HG02938 (cell line): ENCODE results near the gene NDUFA7.
"Not testable (repeated sequence)": the region's sequence is repeated elsewhere in the genome, so short reads cannot be mapped to it uniquely, and the experiment has no call there.

ENCODE experiments used
- ATAC-seq: cut with Tn5 transposase; IDR thresholded peaks from one replicate; pipeline ENCODE4 v1.9.1; 2021; ENCODE audit warnings: mild to moderate bottlenecking, moderate library complexity; ENCODE audit not compliant: unreplicated experiment

Gene NDUFA7

DNA sequence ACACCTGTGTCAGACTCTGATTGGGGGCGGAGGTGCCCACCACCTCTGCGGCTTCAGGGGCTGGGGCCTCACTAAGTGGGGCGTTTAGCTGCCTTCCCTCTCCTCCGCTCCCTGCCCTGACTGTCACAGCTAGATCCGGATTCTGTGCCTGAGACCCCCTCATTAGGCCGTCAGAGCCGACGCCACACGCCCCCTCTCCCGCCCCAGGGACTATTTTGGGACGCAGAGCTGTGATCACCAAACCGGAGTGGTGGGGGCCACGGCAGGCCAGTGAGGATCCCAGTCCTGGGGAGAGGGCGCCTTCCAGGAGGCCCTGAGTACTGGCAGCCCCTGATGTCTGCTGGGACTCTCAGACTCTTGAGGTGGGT lies 21.1 kb upstream of the NDUFA7 start:
- no peak for ATAC-seq

DNA sequence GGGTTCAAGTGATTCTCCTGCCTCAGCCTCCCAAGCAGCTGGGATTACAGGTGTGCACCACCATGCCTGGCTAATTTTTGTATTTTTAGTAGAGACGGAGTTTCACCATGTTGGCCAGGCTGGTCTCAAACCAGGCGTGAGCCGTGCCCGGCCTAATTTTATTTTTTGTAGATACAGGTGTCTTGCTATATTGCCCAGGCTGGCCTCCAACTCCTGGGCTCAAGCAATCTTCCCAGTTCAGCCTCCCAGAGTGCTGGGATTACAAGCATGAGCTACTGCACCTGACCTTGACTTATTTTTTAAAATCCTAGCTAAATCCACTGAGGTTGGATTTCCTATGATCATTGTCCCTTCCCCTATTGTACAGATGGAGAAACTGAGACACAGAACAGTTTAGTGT lies 20.3 kb upstream of the NDUFA7 start:
- ATAC-seq: not testable (repeated sequence)

DNA sequence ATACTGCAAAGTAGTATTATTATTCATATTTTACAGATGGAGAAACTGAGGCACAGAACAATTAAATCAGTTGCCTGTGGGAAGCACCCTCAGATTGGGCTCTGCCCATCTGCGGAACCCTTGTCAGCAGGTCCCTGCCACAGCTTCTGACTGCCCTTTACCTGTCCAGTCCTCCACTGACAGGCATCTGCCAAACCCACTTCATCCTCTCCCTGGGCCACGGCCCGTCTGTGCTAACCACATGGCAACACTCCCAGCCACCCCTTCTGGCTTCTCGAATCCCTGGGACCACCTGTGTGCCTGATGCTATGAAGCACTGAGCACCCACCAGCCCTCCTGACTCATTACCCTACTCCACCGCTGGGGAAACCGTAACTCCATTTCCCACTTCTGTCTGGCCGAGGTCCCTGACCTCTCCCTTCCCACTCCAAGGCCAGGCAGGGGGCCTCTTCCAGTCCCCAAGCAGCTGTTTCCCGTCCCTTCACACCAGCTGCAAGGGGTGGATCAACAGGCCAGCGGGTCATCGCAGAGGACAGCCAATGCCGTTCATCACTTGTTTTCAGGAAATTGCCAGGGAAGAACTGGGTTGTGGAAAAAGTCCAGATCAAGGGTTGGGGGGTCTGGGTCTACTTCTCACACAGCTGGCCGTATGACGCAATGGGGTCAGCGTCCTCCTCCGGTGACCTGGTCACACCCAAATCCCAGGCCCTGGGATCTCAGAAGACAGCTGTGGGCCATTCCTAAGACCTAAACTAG lies 19.3 kb upstream of the NDUFA7 start:
- no peak for ATAC-seq

DNA sequence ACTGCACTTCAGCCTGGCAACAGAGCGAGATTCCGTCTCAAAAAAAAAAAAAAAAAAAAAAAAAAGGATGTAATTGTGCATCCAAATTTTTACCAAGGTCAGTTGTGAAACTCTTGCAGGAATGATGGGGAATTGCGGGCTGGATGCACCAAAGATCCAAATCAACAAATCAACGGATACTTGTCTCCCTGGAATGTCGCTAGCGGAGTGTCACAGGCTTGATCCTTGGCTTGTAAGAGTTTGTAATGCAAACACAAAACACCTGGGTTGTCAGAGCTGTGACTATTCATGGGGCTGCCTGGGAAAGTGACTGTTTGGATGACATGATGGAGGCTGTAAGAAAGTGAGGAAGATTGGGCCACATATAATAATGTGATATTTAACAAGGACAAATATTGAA lies 17.7 kb upstream of the NDUFA7 start:
- ATAC-seq: no peak

DNA sequence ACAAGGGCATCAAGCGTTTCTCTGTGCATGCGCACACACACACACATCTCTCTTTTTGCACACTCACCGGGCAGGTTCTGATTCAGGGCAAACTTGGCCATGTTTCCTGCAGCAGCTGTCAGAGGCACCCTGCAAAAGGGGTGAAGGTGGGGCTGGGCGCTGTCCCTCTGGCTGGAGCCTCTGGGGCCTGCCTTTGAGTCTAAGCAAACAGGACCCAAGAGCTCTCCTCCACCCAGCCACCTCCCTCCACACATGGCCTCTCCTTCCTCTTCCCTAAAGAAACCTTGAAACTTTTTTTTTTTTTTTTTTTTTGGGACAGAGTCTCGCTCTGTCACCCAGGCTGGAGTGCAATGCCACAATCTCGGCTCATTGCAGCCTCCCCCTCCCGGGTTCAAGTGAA lies 16.6 kb upstream of the NDUFA7 start:
- ATAC-seq: no peak

DNA sequence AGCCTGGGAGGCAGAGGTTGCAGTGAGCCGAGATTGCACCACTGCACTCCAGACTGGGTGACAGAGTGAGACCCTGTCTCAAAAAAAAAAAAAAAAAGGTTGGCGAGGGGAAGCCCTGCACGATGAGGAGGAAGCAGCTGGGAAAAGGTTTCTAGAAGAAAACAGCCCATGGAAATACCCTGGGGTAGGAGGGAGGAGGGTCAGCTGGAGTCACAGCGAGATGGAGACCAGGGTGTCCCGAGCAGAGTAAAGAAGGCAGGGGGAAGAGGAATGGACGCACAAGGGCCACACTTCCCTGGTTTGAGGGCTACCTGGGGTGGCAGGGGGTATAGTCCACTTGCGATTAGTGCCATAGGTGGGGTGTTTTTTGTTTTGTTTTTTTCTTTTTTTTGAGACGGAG lies 15.5 kb upstream of the NDUFA7 start:
- ATAC-seq: no peak

DNA sequence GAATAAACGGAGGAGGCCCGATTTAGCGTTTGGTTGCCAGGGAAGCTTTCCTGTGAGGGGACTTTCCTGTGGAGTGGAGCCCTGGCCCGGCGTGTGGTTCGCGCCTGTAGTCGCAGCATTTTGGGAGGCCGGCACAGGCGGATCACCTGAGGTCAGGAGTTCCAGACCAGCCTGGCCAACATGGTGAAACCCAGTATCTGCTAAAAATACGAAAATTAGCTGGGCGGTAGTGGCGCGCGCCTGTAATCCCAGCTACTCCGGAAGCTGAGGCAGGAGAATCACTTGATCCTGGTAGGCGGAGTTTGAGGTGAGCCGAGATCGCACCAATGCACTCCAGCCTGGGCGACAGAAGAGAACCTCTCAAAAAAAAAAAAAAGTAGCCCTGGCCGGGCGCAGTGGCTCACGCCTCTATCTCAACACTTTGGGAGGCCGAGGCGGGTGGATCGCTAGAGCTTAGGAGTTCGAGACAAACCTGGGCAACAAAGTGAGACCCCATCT lies 14.9 kb upstream of the NDUFA7 start:
- no peak for ATAC-seq

DNA sequence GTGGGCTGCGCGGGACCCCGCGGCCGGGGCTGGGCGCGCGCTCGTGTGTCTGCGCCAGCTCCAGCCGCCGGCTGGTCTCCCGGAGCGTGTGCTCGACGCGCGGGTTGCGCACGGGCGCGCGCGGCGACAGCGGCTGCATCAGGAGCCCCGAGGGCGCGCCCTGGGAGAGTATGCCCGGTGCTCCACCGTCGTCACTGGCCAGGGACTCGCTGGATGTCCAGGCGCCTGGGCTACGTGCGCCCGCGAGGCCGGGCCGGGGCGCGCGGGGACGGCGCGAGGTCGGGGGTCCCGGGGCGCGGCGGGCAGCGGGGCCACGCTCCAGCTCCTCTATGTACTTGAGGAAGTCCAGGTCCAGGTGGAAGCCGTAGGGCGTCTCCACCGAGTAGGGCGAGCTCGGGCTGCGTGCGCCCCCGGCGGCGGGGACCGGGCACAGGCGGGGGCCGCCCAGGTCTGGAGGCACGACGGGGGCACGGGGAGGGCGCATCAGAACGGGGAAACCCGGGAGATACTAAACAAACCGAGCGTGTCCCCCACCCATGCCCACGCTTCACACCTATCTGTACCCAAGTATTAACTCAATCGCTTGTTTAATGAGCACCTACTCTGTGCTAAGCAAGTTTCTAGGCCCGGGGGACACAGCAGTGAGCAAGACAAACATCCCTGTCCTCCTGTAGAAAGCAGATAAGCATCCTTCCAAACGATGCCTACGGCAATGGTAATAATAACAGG lies 14.3 kb upstream of the NDUFA7 start:
- ATAC-seq: no peak

DNA sequence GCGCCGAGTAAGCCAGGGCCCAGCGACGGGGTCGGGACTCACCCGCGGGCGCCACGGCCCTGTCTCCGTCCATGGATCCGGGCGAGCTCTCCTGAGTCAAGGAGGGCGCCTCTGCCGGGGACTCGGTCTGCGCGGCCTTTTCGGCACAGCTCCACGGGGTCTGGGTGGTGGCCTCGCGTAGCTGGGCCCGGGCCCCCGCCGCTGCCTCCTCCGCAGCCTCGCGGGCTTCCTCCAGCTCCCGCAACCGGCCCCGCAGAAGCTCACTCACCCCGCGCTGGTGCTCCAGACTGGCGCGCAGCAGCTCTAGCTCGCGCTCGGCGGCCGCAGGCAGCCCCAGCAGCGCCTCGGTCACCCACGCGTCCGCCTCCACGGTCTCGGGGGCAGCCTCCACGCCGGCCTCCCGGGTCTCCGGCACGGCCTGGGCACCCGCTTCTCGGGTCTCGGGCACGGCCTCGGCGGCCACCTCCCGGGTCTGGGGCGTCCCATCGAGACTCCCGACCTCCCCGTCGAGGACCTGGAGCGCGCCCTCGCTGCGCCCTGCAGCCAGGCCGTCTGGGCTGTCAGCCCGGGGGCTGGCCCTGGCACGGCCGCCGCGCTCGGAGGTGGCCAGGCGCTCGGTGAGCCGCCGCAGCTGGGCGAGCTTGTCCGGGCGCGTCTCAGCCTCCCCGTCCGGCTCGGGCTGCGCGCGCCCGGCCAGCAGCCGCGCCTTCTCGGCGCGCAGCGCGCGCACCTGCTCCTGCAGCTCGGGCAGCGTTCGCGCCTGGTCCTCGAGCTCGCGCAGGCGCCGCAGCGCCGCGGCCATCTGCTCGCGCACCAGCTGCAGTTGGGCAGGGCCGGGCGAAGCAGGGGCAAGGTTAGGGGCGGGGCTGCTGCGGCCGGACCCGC lies 13.5 kb upstream of the NDUFA7 start:
- no peak for ATAC-seq

DNA sequence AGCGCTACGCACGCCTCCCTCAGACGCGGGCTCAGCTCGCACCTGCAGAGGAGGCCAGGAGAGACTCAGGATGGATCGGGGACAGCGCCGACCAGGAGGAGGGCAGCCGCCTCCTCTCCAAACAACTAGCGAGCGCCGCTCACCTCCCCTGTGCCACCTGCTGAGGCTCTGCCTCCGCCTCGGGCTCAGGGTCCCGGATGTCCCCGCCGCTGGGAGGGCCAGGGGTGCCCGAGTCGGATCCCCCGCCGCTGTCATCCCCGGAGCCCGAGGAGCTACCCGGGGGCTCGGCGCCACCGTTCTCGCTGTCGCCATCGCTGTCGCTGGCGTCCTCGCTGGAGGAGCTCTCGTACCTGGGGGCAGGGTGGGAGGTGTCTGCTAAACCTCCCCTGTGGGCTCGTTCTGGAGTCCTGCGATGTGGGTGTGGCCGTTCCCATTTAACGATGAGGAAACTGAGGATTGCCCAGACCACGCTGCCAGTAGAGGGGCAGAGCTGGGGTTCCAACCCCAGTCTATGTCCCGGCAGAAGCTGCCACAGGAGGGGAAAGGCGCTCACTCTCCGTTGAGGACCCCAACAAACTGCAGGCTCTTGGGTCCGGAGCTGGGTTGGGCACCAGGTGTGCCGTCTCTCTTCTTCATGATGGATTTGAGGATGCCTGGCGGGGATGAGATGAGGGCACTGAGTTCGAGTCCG lies 12.7 kb upstream of the NDUFA7 start:
- no peak for ATAC-seq

DNA sequence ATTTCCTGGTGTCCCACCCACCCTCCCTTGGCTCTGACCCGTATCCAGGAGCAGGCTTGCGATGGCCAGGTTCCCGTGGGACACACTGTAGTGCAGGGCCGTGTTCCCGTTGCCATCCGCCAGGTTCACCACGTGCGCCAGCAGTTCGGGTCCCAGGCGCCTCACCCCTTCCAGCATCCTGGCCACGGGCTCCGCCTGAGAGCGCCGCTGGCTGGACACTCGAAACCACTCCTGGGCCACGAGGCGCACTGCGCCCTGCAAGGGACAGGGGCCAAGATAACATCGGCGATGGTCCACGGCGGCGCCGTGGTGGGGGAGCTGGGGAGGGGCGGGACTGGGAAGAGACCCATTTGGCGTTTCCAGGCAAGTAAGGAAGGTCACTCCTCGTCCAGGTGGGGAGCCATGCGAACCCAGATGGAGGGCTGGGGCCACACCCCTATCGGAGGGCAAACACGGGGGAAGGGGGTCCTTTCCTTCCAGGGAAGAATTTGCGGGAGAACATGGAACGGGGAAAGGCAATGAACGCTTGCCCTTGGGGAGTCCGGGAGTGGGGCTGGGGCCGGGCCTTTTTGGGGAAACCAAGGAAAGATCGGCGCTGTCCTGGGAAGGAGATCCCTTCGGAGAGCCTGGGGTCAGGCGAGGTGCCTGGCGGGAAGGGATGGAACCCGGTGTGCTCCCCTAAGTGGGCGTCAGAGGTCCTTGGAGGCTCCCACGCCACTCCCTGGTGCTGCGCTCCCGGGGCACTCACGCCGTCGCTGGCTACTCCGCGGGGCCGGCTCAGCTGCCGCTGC lies 12.0 kb upstream of the NDUFA7 start:
- ATAC-seq: no peak

DNA sequence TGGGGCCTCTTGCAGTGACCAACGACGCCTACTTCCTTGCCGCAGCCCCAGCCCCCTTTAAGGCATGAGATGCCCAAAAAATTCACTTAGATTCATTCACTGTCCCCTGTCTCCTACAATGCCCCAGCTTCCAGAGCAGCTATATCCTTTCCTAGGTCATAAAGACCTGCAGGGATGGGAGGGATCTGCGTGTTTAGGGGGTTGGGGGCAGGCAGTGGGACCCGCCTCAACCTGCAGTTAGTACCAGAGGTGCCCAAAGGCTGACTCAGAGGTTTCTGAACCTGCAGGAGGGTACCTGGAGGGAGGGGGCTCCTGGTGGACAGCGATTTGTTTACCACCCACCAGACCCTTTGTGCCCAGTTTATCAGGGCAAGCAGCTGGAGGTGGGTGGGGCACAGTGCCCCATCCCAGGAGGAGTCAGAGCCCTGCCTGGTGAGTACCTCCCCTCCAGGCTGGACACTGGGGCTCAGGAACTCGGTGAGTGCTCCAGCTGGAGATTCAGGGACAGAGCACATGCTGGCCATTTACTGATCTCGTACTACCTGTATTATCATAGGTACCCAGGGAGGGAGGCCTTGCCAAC lies 10.2 kb upstream of the NDUFA7 start:
- ATAC-seq: no peak

DNA sequence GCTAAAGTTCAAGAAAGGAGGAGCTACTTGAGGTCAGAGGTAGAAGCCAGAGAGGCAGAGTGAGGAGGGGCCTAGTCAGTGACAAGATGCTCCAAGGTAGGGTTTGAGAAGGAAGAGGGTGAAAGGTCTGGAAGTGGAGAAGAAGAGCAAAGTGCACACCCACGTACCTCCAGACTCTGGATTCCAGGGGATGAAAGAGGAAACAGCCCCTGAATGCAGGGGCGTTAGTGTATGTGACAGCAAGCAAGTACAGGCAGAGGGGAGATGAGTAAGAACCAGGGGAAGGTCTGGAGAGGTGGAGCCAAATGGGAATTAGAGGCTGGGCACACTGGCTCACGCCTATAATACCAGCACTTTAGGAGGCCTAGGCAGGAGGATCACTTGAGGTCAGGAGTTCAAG lies 8.8 kb upstream of the NDUFA7 start:
- ATAC-seq: no peak

DNA sequence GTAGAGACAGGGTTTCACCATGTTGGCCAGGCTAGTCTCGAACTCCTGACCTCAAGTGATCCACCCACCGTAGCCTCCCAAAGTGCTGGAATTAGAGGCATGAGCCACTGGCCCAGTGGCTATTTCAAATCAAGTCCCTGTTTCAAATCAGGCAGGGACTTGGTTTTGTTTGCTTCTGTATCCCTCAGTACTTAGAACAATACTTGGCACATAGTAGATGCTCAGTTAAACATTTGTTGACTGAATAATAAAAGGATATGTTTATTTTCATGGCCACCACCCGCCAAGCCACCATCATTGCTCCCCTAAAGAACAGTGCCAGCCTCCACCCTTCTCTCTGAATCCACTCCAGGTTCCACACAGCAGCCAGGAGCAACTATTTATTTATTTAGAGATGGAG lies 4.3 kb upstream of the NDUFA7 start:
- no peak for ATAC-seq

DNA sequence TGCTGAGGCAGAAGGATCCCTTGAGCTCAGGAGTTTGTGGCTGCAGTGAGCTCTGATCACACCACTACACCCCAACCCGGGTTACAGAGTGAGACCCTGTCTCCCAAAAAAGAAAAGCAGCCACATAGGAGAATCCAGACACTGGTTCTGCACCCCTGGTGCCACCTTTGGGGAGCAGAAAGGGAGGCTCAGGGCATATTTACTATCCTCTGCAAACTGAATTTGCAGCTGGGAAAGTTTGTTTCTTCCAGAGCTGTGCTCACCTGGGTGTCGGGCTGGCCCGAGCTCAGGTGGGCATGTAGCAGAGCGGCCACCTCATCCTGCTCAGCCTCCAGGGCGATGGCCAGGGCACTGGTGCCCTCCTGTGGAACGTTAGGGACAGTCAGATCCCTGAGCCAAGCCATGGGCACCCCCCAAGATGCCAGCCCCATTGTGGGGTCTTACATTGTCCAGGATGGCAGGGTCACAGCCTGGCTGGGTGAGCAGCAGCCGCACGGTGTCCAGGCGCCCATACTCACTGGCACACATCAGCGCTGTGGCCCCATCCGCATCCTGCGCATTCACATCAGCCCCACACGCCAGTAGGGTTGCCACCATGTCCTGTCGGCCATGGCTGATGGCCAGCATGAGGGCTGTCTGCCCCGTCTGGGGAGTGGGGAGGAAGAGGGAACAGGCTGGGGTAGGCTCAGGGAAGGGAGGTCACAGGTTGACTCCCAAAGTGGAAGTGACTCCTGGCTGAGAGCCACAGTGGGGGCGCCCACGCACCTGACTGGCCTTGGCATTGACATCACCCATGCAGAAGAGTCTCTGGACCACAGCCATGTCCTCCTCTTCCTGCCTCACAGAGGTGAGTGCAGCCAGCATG lies 3.2 kb upstream of the NDUFA7 start:
- ATAC-seq: no peak

DNA sequence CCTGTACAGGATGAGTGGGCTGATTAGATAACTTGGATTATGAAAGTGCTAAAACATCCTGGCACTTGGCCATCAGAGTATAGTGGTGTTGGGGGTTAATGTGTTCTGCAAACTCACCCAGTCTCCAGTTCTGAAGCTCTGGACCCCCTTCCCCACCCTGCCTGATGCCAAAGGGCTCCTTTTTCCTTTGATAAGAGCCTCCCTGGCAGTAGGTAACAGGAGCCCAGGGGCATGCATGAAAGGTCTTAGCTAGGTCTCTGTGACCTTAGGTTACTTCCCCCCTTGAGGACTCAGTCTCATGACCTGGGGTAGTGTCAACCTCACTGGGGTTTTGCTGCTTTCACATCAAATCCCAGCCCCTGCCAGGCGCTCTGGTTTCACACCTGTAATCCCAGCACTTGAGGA lies 2.6 kb upstream of the NDUFA7 start:
- no peak for ATAC-seq

DNA sequence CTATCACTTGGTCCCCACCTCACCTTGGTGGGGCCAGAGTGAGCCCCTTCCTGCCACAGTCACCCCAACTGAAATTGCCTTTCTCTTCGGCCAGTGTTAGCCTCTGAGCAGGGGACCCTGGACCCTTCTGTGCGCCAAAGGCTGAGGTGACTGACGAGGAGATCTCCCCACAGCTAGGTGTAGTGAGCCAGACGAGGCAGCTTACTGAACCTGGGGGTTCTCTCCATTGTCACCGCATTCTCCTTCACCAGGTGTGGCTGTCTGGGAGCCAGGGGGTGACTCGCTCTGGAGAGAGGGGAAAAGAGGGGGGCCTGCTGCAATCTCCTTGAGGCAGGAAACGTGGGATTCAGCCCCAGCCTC lies 1.4 kb upstream of the NDUFA7 start:
- ATAC-seq: no peak

DNA sequence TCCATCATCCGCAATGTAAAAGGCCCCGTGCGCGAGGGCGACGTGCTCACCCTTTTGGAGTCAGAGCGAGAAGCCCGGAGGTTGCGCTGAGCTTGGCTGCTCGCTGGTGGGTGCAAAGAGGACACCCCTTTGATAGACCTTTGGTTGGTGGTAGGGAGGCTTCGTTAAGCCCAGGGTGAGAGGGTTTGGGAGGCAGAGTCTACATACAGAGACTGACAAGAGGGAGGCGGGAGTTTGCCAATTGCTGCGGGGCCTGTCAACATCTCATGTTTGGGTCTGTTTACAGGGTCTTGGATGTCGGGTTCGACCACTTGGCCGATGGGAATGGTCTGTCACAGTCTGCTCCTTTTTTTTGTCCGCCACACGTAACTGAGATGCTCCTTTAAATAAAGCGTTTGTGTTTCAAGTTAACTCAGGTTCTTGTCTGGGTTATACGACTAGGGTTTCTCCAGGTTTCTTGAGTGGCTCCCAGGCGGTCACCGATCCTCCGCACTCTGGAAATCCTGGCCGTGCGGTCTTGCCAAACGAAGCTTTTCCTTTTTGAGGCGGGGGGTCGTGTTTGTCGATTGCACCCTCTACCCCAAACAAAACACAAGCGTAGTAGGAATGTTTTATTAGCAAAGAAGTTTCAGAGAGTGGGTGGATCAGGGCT lies 937 bp upstream of the NDUFA7 start:
- no peak for ATAC-seq
